Psoas muscle (tissue), 8 donors: Measurements from ENCODE around the gene CCL11. TPM values are rescaled to one million over a fixed set of nuclear protein-coding genes. Genes with fewer than 3 reads are reported as not detected.

Experiments used
- ATAC-seq, 4 donors: fragments of 200-7000 bp; cut with Tn5 transposase; one replicate each; pipeline ENCODE4 v1.9.1; 2020; ENCODE audit warnings: moderate library complexity in 3 of 4, mild to moderate bottlenecking in 2 of 4
- DNase-seq, 2 donors: peaks; one replicate each; pipeline ENCODE4 v3.0.0-alpha.2; 2020
- H3K27ac ChIP-seq: fragments of 200-600 bp; one replicate; pipeline ENCODE4 v1.8.0; 2022
- H3K27me3 ChIP-seq, 3 donors: fragments of 200-600 bp in 1 of 3; one replicate each; pipeline versions ENCODE4 v1.6.1 to v1.8.0; 2013 to 2022; ENCODE audit warnings: low read length in 2 of 3, mild to moderate bottlenecking in 2 of 3, moderate library complexity in 1 of 3; ENCODE audit not compliant: insufficient read depth in 3 of 3
- H3K36me3 ChIP-seq, 2 donors: fragments of 200-600 bp in 1 of 2; one replicate each; pipeline versions ENCODE4 v1.6.1 to v1.8.0; 2013 to 2022; ENCODE audit warnings: low read depth in 1 of 2, mild to moderate bottlenecking in 1 of 2, moderate library complexity in 1 of 2; ENCODE audit not compliant: insufficient read depth in 1 of 2
- H3K4me1 ChIP-seq: fragments of 200-600 bp; one replicate; pipeline ENCODE4 v1.8.0; 2022
- H3K4me3 ChIP-seq: fragments of 200-600 bp; one replicate; pipeline ENCODE4 v1.8.0; 2022; ENCODE audit warnings: mild to moderate bottlenecking
- H3K9me3 ChIP-seq: fragments of 200-600 bp; one replicate; pipeline ENCODE4 v1.8.0; 2022
- WGBS, 3 donors: extraction: QIAGEN DNeasy Blood & Tissue Kit; methylation state at CpG; one replicate each; pipeline versions ENCODE4 v1.1.6 to v1.1.7; 2013; 5-methylcytosine and 5-hydroxymethylcytosine counted together
- intact Hi-C, 2 donors: fragments of 100-400 bp; cut with DNase I; formaldehyde crosslinking; loops; one replicate each; pipeline versions ENCODE4 v1.11.0 to v1.14.2; 2022
- polyA plus RNA-seq, 3 donors: library from polyadenylated mRNA; stranded (reverse); fragments of 200-250 nt; gene quantifications; one replicate each; pipeline ENCODE4 v1.2.3, GENCODE V29; 2013
- total RNA-seq, 4 donors: library from RNA; stranded (reverse); fragmentation: NEBNext Ultra II Directional in 2 of 4; extraction: Animal tissue kit (Norgen Biotek cat#: 25700) in 2 of 4; gene quantifications; one replicate each; pipeline versions ENCODE4 v1.2.1 to v1.2.4, GENCODE V29; 2021 to 2023
- TF ChIP-seq, protein P1 (sequence below): fragments of 200-600 bp; IDR thresholded peaks from one replicate; pipeline ENCODE4 v1.8.0; 2022; ENCODE audit warnings: antibody characterized with exemption
- donor health status: healthy with polysubstance abuse.
- donor health status: DM: no; HTN: no; CAD: no; lungs with moderate emphysema.
- donor health status: Bipolar disorder and iron deficiency.
- donor health status: healthy.
- donor health status: DM: yes; HTN: yes; CAD: no.
- donor health status: DM: no; HTN: no; CAD: no.
- donor health status: DM: no; HTN: no; CAD: no.
- donor health status: DM: yes; HTN: yes; CAD: no.

CCL11 gene
- total and polyA plus RNA-seq, 7 donors: 0.42 to 1.6 TPM; not detected in 5

DNA sequence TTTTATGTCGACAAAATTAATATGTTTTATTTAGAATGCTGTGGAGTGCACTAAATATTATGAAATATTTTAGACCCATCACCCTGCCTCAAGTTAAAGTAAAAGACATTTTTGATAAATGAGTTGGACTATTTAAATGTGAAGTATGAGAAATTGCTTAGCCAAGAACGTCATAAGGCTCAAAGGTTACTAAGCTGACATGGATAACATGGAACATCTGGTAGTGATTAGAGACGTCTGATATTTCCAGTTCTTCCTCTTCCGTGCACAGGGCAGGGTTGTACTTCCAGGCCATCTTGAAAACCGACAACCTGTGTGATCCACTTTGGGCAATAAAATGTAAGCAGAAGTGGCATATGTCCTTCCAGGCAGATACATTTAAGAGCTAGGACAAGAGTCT lies 26.5 kb downstream of the CCL11 start:
- intact Hi-C loops: loop anchor here in 1 of 2 donors (5.0 kb wide), 1 partner anchor 60 kb away; no protein-coding TSS in a partner anchor
- no peaks in the 10 kb centered on the region for H3K36me3 ChIP-seq
- H3K9me3 ChIP-seq: no peaks in the 10 kb centered on the region
- H3K27ac ChIP-seq: no peak overlapping the region
- no peak overlapping the region for H3K4me3 ChIP-seq
- H3K4me1 ChIP-seq: peaks cover 3% of the 10 kb centered on the region
- DNase-seq (no peak), ATAC-seq (no peak)
- TF ChIP-seq, protein P1, sequence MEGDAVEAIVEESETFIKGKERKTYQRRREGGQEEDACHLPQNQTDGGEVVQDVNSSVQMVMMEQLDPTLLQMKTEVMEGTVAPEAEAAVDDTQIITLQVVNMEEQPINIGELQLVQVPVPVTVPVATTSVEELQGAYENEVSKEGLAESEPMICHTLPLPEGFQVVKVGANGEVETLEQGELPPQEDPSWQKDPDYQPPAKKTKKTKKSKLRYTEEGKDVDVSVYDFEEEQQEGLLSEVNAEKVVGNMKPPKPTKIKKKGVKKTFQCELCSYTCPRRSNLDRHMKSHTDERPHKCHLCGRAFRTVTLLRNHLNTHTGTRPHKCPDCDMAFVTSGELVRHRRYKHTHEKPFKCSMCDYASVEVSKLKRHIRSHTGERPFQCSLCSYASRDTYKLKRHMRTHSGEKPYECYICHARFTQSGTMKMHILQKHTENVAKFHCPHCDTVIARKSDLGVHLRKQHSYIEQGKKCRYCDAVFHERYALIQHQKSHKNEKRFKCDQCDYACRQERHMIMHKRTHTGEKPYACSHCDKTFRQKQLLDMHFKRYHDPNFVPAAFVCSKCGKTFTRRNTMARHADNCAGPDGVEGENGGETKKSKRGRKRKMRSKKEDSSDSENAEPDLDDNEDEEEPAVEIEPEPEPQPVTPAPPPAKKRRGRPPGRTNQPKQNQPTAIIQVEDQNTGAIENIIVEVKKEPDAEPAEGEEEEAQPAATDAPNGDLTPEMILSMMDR: no peak
- H3K27me3 ChIP-seq: no peaks in the 10 kb centered on the region
- 39 to 53% (median 40%) methylated on average over 5 of the region's 5 CpGs for WGBS, 3 donors

DNA sequence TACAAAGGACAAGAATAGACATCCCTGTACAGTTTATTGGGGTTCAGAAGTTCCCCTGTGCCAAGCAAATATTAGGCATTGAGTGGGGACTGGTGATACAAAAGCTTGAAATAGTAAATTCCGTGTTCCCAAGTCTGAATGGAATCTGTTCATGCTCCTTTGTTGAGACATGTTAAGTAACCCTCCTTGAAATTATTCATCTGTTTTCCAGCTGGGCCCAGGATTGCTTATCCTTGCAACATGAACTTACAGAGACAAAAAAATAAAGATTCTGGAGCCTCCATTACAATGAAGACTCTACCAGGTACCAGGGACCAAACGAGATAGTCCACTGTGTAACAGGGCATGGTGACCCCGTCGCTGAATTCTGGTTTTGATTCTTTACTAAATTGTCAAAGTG lies 27.6 kb downstream of the CCL11 start:
- no peak overlapping the region for H3K27ac ChIP-seq
- intact Hi-C loops: loop anchor here in 1 of 2 donors (5.0 kb wide), 1 partner anchor 61 kb away; no protein-coding TSS in a partner anchor
- DNase-seq (no peak), ATAC-seq (peak in 1 of 4 donors; percentile 56)
- TF ChIP-seq, protein P1: no peak
- H3K4me3 ChIP-seq: no peak overlapping the region
- H3K9me3 ChIP-seq: no peaks in the 10 kb centered on the region
- 69 to 83% (median 72%) methylated on average over 4 of the region's 4 CpGs for WGBS, 3 donors
- H3K4me1 ChIP-seq: peaks cover under 1% of the 10 kb centered on the region
- H3K36me3 ChIP-seq: no peaks in the 10 kb centered on the region
- no peaks in the 10 kb centered on the region for H3K27me3 ChIP-seq

DNA sequence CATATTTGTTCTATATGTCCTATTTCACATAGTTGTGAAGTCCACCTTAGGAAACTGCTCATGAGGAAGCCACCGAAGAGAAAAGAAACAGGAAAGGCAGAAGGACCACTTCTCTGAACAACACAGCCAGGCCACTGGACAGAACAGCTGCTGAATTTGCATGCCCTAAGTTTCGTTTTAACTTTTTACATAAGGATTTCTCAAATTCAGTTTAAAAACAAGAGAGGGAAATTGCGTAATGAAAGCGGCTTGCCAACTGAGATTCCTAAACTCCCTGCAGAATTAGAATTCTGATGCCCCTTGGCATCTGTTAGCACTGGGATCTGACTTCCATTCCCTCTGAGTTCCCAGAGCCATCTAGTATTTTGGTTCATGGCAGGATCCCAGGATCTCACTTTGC lies 28.7 kb downstream of the CCL11 start:
- intact Hi-C loops: loop anchor here in 1 of 2 donors (5.0 kb wide), 1 partner anchor 62 kb away; no protein-coding TSS in a partner anchor
- ATAC-seq (peak in 2 of 4 donors; percentile 34 to 57), DNase-seq (no peak)
- 4% methylated on average over 4 of the region's 4 CpGs for WGBS, 3 donors
- Histone ChIP-seq H3K4me3 (no peak overlapping the region), H3K27me3 (no peaks in the 10 kb centered on the region), H3K4me1 (no peaks in the 10 kb centered on the region), H3K9me3 (no peaks in the 10 kb centered on the region), H3K27ac (no peak overlapping the region), H3K36me3 (no peaks in the 10 kb centered on the region)
- TF ChIP-seq, protein P1: no peak

DNA sequence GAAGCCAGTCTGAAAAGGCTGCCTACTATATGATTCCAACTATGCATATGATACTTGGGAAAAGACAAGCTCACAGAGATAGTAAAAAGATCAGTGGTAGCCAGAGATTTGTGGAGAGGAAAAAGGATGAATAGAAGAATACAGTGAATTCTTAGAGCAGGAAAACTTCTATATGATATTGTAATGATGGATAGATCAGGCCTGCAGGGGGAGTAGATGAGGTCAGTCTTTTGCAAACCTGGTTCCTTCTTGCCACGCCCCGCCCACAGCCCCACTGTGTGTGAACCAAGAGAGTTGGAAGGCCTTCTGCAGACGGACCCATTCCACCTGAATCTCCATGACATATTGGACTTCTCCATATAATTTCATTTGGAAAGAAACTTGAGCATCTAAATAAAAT lies 32.9 kb downstream of the CCL11 start:
- no peak overlapping the region for H3K27ac ChIP-seq
- no peaks in the 10 kb centered on the region for H3K9me3 ChIP-seq
- TF ChIP-seq, protein P1: no peak
- no peak overlapping the region for H3K4me3 ChIP-seq
- ATAC-seq: no peak
- no peaks in the 10 kb centered on the region for H3K27me3 ChIP-seq
- no peak for DNase-seq
- 78 to 84% (median 83%) methylated on average over 3 of the region's 3 CpGs for WGBS, 3 donors
- H3K36me3 ChIP-seq: no peaks in the 10 kb centered on the region
- intact Hi-C loops: loop anchor here in 1 of 2 donors (5.0 kb wide), 1 partner anchor 39 kb away; the partner anchor contains the start of gene CCL13
- H3K4me1 ChIP-seq: no peaks in the 10 kb centered on the region

DNA sequence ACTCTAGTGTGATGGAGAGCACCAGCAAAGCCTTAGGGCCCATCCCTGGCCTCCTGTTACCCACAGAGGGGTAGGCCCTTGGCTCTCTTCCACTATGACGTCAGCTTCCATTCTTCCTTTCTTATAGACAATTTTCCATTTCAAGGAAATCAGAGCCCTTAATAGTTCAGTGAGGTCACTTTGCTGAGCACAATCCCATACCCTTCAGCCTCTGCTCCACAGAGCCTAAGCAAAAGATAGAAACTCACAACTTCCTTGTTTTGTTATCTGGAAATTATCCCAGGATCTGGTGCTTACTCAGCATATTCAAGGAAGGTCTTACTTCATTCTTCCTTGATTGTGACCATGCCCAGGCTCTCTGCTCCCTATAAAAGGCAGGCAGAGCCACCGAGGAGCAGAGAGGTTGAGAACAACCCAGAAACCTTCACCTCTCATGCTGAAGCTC lies 33.5 kb downstream of the CCL11 start, which contains the start of gene CCL8:
Gene CCL8 (plus strand): TSS at position 397 of the 445 bp plus-strand sequence. CDS start 67 bp downstream, outside the sequence.
- Histone ChIP-seq H3K27ac (peak within 1 kb of the TSS; percentile 32), H3K36me3 (no peaks in the 10 kb centered on the region), H3K4me3 (no peak within 1 kb of the TSS), H3K27me3 (no peaks in the 10 kb centered on the region), H3K9me3 (no peaks in the 10 kb centered on the region), H3K4me1 (no peaks in the 10 kb centered on the region)
- TF ChIP-seq, protein P1: no peak
- DNase-seq (no peak), ATAC-seq (no peak)
- intact Hi-C loops: loop anchor here in 1 of 2 donors (5.0 kb wide), 1 partner anchor 38 kb away; the partner anchor contains the start of gene CCL13
- 19 to 34% (median 28%) methylated on average over 2 of the region's 2 CpGs for WGBS, 3 donors
